ENCODE data around the gene TBL1XR1. TPM values are rescaled to one million over a fixed set of nuclear protein-coding genes. Genes with fewer than 3 reads are reported as not detected.
A peak's percentile ranks its signal among the peaks of the same experiment; 100 is the strongest.

The TBL1XR1 gene
- total RNA-seq, 1 donor from 2014 or later = 124 TPM

DNA sequence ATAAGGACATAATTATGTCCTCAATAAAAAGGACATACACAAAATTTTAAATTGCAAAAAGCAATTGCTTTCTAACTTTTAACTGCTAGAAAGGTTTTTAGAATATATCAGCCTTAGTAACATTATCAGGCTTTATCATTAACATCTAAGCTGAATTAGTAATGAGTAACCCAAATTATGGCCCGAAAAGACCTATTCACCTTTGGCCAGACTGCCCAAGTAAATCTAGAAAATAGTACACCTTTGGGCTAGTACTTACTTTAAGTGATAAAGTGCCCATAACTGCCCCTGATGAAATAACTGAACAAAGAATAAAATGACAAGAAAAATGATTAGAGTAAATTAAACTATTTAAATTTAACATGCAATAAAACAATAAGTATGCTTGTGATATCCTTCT is 117.2 kb downstream of the TBL1XR1 start:
- Histone ChIP-seq H3K4me1 (ENCODE audit: control insufficient read depth in 3 of 3, insufficient read depth in 3 of 3, low read length in 3 of 3) (peaks cover 0 to 12% (median 11%) of the 10 kb centered on the region in 3 donors), H3K9ac (ENCODE audit: low read depth in 1 of 3, low read length in 3 of 3) (no peak overlapping the region), H3K27me3 (ENCODE audit: control insufficient read depth in 3 of 3, insufficient read depth in 3 of 3, low read length in 3 of 3) (no peaks in the 10 kb centered on the region), H3K36me3 (ENCODE audit: control insufficient read depth in 3 of 3, insufficient read depth in 3 of 3, low read length in 3 of 3) (peaks cover 0 to under 1% (median 0%) of the 10 kb centered on the region in 3 donors), H3K9me3 (ENCODE audit: control insufficient read depth in 3 of 3, low read length in 3 of 3) (no peaks in the 10 kb centered on the region), H3K4me3 (ENCODE audit: low read length in 3 of 3) (no peak overlapping the region), H3K27ac (ENCODE audit: low read depth, low read length) (no peak overlapping the region)

DNA sequence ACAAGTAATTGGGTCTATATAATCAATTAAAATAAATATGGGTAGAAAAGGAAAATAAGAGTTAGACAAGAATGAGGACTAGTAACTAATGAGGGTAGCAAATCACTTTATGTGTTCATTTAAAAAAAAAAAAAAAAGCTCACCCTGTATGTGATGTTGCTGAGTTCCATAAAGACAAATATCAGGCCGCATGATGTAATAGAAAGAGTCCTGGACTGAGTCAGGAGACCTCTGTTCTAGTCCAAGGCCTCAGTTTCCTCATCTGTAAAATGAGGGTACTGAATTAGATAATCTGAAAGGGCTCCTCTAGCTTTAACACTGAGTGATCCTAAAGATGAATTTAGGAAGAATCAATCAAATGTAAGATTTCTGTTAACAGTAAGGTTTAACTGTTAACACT is 117.6 kb downstream of the TBL1XR1 start:
- Histone ChIP-seq H3K36me3 (ENCODE audit: control insufficient read depth in 3 of 3, insufficient read depth in 3 of 3, low read length in 3 of 3) (peaks cover 0 to 4% (median 0%) of the 10 kb centered on the region in 3 donors), H3K27me3 (ENCODE audit: control insufficient read depth in 3 of 3, insufficient read depth in 3 of 3, low read length in 3 of 3) (no peaks in the 10 kb centered on the region), H3K4me1 (ENCODE audit: control insufficient read depth in 3 of 3, insufficient read depth in 3 of 3, low read length in 3 of 3) (peaks cover 0 to 10% (median 9%) of the 10 kb centered on the region in 3 donors), H3K4me3 (ENCODE audit: low read length in 3 of 3) (no peak overlapping the region), H3K9ac (ENCODE audit: low read depth in 1 of 3, low read length in 3 of 3) (no peak overlapping the region), H3K9me3 (ENCODE audit: control insufficient read depth in 3 of 3, low read length in 3 of 3) (no peaks in the 10 kb centered on the region), H3K27ac (ENCODE audit: low read depth, low read length) (no peak overlapping the region)

DNA sequence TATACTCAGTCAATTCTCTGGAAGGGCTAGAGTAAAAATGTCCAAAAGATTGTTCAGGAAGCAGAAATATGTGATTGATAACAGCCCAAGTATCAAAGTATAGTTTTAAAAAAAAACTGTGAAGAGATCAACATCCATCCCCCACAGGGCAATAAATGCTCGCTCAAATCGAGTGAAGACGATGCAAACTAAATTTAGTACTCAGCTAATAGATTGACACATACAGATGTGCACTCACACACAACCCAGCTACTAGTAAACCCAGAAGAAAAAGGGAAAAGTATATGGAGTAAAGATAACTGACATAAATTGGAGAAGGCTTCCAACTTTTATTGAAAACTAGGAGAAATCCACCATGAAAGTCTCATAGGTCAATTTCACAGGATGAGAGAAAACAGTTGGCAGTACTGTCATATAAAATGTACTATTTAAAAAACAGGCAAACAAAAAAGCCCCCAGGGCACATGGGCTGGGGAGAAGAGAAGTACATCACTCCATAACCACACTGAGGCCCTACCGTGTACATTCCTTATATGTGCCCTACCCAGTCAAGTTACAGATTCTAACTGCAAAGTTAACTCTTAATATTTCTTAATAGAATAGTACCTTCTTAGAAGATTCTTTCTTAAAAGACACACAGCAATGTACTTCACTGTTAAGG is 125.7 kb downstream of the TBL1XR1 start:
- no peak overlapping the region for H3K4me3 ChIP-seq (ENCODE audit: low read length in 3 of 3)
- no peak overlapping the region for H3K9ac ChIP-seq (ENCODE audit: low read depth in 1 of 3, low read length in 3 of 3)

DNA sequence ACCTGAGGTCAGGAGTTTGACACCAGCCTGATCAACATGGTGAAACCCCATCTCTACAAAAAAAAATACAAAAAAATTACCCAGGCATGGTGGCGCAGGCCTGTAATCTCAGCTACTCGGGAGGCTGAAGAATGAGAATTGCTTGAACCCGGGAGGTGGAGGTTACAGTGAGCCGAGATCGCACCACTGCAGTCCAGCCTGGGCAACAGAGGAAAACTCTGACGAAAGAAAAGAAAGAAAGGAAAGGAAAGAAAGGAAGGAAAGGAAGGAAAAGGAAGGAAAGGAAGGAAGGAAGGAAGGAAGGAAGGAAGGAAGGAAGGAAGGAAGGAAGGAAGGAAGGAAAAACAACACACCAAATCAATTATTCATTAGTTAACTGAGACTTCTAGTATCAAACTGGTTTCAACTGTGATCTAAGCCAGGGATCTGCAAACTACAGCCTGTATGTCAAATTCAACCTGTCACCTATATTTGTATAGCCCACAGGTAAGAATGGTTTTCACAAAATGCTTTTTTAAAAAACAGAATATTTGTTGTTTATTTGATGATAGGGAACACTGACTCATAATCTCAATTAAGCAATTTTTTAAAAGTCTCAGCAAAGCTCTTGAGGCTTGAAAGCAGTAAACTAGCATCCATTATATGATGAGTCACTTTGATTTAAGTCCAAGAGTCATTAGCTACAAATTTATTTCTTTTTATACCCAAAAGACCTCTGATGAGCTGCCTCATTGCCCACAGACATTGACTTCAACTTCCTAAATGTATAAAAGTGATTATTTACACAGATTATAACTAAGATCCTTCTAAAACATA is 127.6 kb downstream of the TBL1XR1 start:
- no peak overlapping the region for H3K27ac ChIP-seq (ENCODE audit: low read depth, low read length)
- H3K4me3 ChIP-seq (ENCODE audit: low read length in 3 of 3) = no peak overlapping the region
- H3K9me3 ChIP-seq (ENCODE audit: control insufficient read depth in 3 of 3, low read length in 3 of 3) = no peaks in the 10 kb centered on the region
- peaks cover 0 to 16% (median 2%) of the 10 kb centered on the region in 3 donors for H3K4me1 ChIP-seq (ENCODE audit: control insufficient read depth in 3 of 3, insufficient read depth in 3 of 3, low read length in 3 of 3)
- no peaks in the 10 kb centered on the region for H3K27me3 ChIP-seq (ENCODE audit: control insufficient read depth in 3 of 3, insufficient read depth in 3 of 3, low read length in 3 of 3)
- H3K9ac ChIP-seq (ENCODE audit: low read depth in 1 of 3, low read length in 3 of 3) = no peak overlapping the region
- H3K36me3 ChIP-seq (ENCODE audit: control insufficient read depth in 3 of 3, insufficient read depth in 3 of 3, low read length in 3 of 3) = no peaks in the 10 kb centered on the region

More for the DNA sequence above, 125.7 kb downstream of the TBL1XR1 start:
- peaks cover 0 to 4% (median 0%) of the 10 kb centered on the region in 3 donors for H3K36me3 ChIP-seq (ENCODE audit: control insufficient read depth in 3 of 3, insufficient read depth in 3 of 3, low read length in 3 of 3)
- no peaks in the 10 kb centered on the region for H3K9me3 ChIP-seq (ENCODE audit: control insufficient read depth in 3 of 3, low read length in 3 of 3)
- H3K4me1 ChIP-seq (ENCODE audit: control insufficient read depth in 3 of 3, insufficient read depth in 3 of 3, low read length in 3 of 3) = peaks cover 0 to 12% (median 6%) of the 10 kb centered on the region in 3 donors
- no peaks in the 10 kb centered on the region for H3K27me3 ChIP-seq (ENCODE audit: control insufficient read depth in 3 of 3, insufficient read depth in 3 of 3, low read length in 3 of 3)
- H3K27ac ChIP-seq (ENCODE audit: low read depth, low read length) = peak overlapping the region; percentile 26

DNA sequence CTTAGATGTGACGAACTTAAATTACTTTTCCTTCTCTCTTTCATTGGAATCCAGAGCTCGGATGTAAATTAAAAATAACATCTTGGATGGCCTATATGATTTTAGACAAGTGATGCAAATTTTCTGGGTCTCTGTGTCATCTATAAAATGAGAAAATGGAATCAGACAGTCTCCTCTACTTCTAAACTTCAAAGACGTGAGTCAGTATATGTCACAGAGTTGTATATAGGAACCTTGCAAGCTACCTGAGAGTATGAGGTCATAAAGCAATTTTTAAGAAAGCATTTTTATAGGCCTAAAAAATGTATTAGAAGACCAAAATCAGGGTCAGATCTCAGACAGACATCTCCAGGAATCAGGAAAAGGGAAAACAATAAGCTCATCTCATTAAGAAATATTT is 128.3 kb downstream of the TBL1XR1 start:
- Histone ChIP-seq H3K4me1 (ENCODE audit: control insufficient read depth in 3 of 3, insufficient read depth in 3 of 3, low read length in 3 of 3) (peaks cover 0 to 16% (median 2%) of the 10 kb centered on the region in 3 donors), H3K27ac (ENCODE audit: low read depth, low read length) (no peak overlapping the region), H3K27me3 (ENCODE audit: control insufficient read depth in 3 of 3, insufficient read depth in 3 of 3, low read length in 3 of 3) (no peaks in the 10 kb centered on the region), H3K4me3 (ENCODE audit: low read length in 3 of 3) (no peak overlapping the region), H3K9ac (ENCODE audit: low read depth in 1 of 3, low read length in 3 of 3) (no peak overlapping the region), H3K36me3 (ENCODE audit: control insufficient read depth in 3 of 3, insufficient read depth in 3 of 3, low read length in 3 of 3) (no peaks in the 10 kb centered on the region), H3K9me3 (ENCODE audit: control insufficient read depth in 3 of 3, low read length in 3 of 3) (no peaks in the 10 kb centered on the region)

DNA sequence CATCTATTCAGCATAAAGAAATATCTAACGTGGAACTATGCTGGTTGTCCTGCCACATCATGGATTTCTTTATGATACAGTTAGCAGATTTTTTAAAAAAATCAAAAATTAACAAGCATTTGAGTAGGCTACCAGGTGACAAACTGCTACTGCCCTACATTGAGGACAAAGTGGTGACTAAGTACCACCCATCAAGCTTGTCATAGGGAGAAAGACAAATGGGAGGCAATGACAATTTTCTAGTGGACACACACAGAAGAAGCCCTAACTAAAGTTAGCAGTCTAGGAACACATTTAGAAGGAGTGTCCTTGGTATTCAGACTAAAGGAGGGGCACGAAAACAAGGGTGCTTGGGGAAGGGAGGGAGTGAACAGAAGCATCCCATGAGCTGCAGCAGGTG is 131.2 kb downstream of the TBL1XR1 start:
- no peaks in the 10 kb centered on the region for H3K36me3 ChIP-seq (ENCODE audit: control insufficient read depth in 3 of 3, insufficient read depth in 3 of 3, low read length in 3 of 3)
- peaks cover 0 to 16% (median 6%) of the 10 kb centered on the region in 3 donors for H3K4me1 ChIP-seq (ENCODE audit: control insufficient read depth in 3 of 3, insufficient read depth in 3 of 3, low read length in 3 of 3)

DNA sequence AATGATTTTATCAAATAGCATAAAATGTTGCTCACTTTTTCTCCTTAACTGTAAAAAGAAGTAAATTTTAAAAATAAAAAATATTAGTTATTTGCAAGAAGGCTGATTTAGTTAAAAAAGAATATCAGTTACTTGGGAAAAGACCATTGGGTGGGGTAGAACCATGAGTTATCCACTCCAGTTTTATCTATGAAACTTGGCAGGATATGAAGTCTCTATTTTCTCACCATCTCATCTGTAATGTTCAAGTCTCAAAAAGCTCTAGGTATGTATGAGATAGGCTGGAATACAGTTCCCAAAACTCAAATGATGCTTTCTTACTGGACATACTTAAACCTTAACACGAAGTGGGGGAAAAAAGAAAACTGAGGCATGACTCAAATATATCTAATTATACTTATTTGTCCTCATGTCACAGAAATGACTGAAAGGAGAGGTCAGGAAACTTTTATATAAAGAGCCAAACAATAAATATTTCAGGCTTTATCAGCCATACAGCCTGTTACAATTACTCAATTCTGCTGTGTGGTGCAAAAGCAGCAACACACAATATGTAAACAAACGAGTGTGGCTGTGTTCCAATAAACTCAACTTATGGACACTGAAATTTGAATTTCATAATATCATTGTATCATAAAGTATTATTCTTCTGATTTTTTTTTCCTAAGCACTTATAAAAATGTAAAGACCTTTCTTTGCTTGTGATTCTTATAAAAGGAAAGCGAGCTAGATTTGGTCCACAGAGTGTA is 131.8 kb downstream of the TBL1XR1 start:
- Histone ChIP-seq H3K9me3 (ENCODE audit: control insufficient read depth in 3 of 3, low read length in 3 of 3) (no peaks in the 10 kb centered on the region), H3K4me3 (ENCODE audit: low read length in 3 of 3) (no peak overlapping the region), H3K27me3 (ENCODE audit: control insufficient read depth in 3 of 3, insufficient read depth in 3 of 3, low read length in 3 of 3) (no peaks in the 10 kb centered on the region), H3K4me1 (ENCODE audit: control insufficient read depth in 3 of 3, insufficient read depth in 3 of 3, low read length in 3 of 3) (peaks cover 1 to 16% (median 6%) of the 10 kb centered on the region in 3 donors), H3K9ac (ENCODE audit: low read depth in 1 of 3, low read length in 3 of 3) (no peak overlapping the region), H3K27ac (ENCODE audit: low read depth, low read length) (no peak overlapping the region), H3K36me3 (ENCODE audit: control insufficient read depth in 3 of 3, insufficient read depth in 3 of 3, low read length in 3 of 3) (no peaks in the 10 kb centered on the region)

More for the DNA sequence above, 131.2 kb downstream of the TBL1XR1 start:
- Histone ChIP-seq H3K9me3 (ENCODE audit: control insufficient read depth in 3 of 3, low read length in 3 of 3) (no peaks in the 10 kb centered on the region), H3K27ac (ENCODE audit: low read depth, low read length) (no peak overlapping the region), H3K9ac (ENCODE audit: low read depth in 1 of 3, low read length in 3 of 3) (no peak overlapping the region), H3K4me3 (ENCODE audit: low read length in 3 of 3) (no peak overlapping the region), H3K27me3 (ENCODE audit: control insufficient read depth in 3 of 3, insufficient read depth in 3 of 3, low read length in 3 of 3) (no peaks in the 10 kb centered on the region)

DNA sequence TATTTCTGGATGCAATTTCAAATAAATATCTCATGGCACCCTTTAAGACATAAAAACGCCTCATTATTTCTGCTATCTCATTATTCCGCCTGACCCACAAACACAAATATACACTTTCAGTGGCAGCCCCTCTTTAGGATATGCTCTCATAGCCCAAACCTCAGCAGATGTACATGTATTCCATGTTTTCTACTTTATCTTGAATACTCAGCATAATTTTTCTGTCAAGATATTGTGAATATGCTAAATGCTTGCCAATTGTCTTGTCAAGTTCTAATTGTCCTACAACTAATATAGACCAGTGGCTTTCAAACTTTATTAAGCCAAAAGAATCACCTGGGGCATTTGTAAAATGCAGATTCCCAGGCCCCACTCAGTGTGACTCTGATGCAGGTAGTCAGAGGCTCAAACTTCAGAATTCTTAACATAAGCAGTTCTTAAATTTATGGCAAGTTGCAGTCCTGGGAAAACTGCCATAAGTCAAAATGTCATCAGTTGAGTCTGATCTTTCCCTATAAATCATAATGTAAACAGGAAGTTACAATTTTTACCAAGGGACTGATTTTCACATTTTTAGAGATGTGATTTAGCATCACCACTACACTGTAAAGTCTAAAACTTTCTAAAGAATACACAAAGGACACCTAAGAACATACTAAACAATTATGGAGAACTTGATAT is 135.1 kb downstream of the TBL1XR1 start:
- no peak overlapping the region for H3K27ac ChIP-seq (ENCODE audit: low read depth, low read length)
- H3K4me1 ChIP-seq (ENCODE audit: control insufficient read depth in 3 of 3, insufficient read depth in 3 of 3, low read length in 3 of 3) = peaks cover 9 to 18% (median 12%) of the 10 kb centered on the region in 3 donors
- no peaks in the 10 kb centered on the region for H3K9me3 ChIP-seq (ENCODE audit: control insufficient read depth in 3 of 3, low read length in 3 of 3)

DNA sequence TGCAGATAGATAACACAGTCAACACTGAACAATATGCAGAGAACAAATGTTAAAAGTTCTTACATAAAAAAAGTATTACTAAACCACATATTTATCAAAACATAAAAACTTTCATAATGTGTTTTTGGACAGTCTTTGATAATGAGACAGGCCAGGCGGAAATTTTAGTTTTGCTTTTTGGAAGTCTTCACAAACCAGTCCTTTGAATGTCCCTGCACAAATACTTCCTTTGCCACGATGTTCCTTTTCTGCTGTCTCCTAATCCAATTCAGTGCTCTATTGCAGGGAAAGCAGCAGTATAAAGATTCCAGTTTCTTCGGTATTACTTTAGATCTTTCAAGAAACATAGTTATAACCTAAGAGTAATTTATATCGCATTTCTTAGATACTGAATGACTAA is 135.9 kb downstream of the TBL1XR1 start:
- H3K27ac ChIP-seq (ENCODE audit: low read depth, low read length) = no peak overlapping the region
- H3K4me3 ChIP-seq (ENCODE audit: low read length in 3 of 3) = no peak overlapping the region
- no peaks in the 10 kb centered on the region for H3K9me3 ChIP-seq (ENCODE audit: control insufficient read depth in 3 of 3, low read length in 3 of 3)
- no peaks in the 10 kb centered on the region for H3K27me3 ChIP-seq (ENCODE audit: control insufficient read depth in 3 of 3, insufficient read depth in 3 of 3, low read length in 3 of 3)
- H3K36me3 ChIP-seq (ENCODE audit: control insufficient read depth in 3 of 3, insufficient read depth in 3 of 3, low read length in 3 of 3) = no peaks in the 10 kb centered on the region
- no peak overlapping the region for H3K9ac ChIP-seq (ENCODE audit: low read depth in 1 of 3, low read length in 3 of 3)
- H3K4me1 ChIP-seq (ENCODE audit: control insufficient read depth in 3 of 3, insufficient read depth in 3 of 3, low read length in 3 of 3) = peaks cover 9 to 20% (median 19%) of the 10 kb centered on the region in 3 donors

More for the DNA sequence above, 135.1 kb downstream of the TBL1XR1 start:
- H3K9ac ChIP-seq (ENCODE audit: low read depth in 1 of 3, low read length in 3 of 3) = no peak overlapping the region
- no peaks in the 10 kb centered on the region for H3K36me3 ChIP-seq (ENCODE audit: control insufficient read depth in 3 of 3, insufficient read depth in 3 of 3, low read length in 3 of 3)
- H3K4me3 ChIP-seq (ENCODE audit: low read length in 3 of 3) = no peak overlapping the region
- H3K27me3 ChIP-seq (ENCODE audit: control insufficient read depth in 3 of 3, insufficient read depth in 3 of 3, low read length in 3 of 3) = no peaks in the 10 kb centered on the region

Measured in skeletal muscle tissue (tissue), 4 donors.